Activated CD4-positive, alpha-beta T cell treated with anti-CD3 and anti-CD28 coated beads for 36 hours (primary cell): Measurements from ENCODE around the gene CNGA1. TPM values are rescaled to one million over a fixed set of nuclear protein-coding genes. Genes with fewer than 3 reads are reported as not detected.

Experiments
- ATAC-seq: fragments of 200-7000 bp; cut with Tn5 transposase; one replicate; pipeline ENCODE4 v1.10.0; 2021; ENCODE audit warnings: mild to moderate bottlenecking, moderate library complexity
- CTCF ChIA-PET: fragments of 350-600 bp; sonication (Branson Sonifier 250); formaldehyde crosslinking; loops from one replicate; lab custom pipeline; 2021; ENCODE audit warnings: antibody characterized with exemption; lab: Charles Lee
- POLR2A ChIA-PET: fragments of 350-600 bp; sonication (Branson Sonifier 250); formaldehyde crosslinking; loops from one replicate; lab custom pipeline; 2021; ENCODE audit warnings: antibody characterized with exemption, inconsistent platforms; lab: Charles Lee
- DNase-seq: peaks from one replicate; pipeline ENCODE4 v3.0.0-alpha.2; 2020
- H3K27ac Mint-ChIP-seq: one replicate; pipeline ENCODE4 v1.8.0; 2021; ENCODE audit warnings: mixed read lengths
- H3K27me3 Mint-ChIP-seq: one replicate; pipeline ENCODE4 v1.8.0; 2021; ENCODE audit warnings: mixed read lengths
- H3K36me3 Mint-ChIP-seq: one replicate; pipeline ENCODE4 v1.8.0; 2021; ENCODE audit warnings: low read depth, mixed read lengths
- H3K4me1 Mint-ChIP-seq: one replicate; pipeline ENCODE4 v1.8.0; 2021; ENCODE audit warnings: mixed read lengths
- H3K4me3 Mint-ChIP-seq: one replicate; pipeline ENCODE4 v1.8.0; 2021; ENCODE audit warnings: mild to moderate bottlenecking, moderate library complexity, mixed read lengths
- H3K9me3 Mint-ChIP-seq: one replicate; pipeline ENCODE4 v1.8.0; 2021; ENCODE audit warnings: low read depth, mixed read lengths
- intact Hi-C, 2 experiments: fragments of 100-400 bp; cut with DNase I in 1 of 2; cut with micrococcal nuclease in 1 of 2; formaldehyde crosslinking; loops; one replicate each; pipeline versions ENCODE4 v1.14.2 to v1.15.1; 2022 to 2024; cut with DNase I, micrococcal nuclease
- total RNA-seq, 2 experiments: library from RNA; stranded (reverse); gene quantifications; one replicate each; pipeline ENCODE4 v1.2.3, GENCODE V29; 2021

Gene CNGA1
- total RNA-seq, 2 experiments from 2014 or later: 0.16 to 0.30 TPM

- peaks cover 54% of the 10 kb centered on the region for H3K4me1 Mint-ChIP-seq
- H3K36me3 Mint-ChIP-seq: peaks cover 6% of the 10 kb centered on the region
- no peak overlapping the region for H3K4me3 Mint-ChIP-seq
- H3K27me3 Mint-ChIP-seq: no peaks in the 10 kb centered on the region
- no peak overlapping the region for H3K27ac Mint-ChIP-seq
- peaks cover 6% of the 10 kb centered on the region for H3K9me3 Mint-ChIP-seq
- POLR2A ChIA-PET: no interaction called here
- ATAC-seq (no peak), DNase-seq (no peak)
- intact Hi-C loops: loop anchor here in 1 of 2 experiments (1.0 kb wide), 1 partner anchor 55 kb away; no protein-coding TSS in a partner anchor
- CTCF ChIA-PET: interaction anchor here (0.6 to 8.8 kb wide), 11 partner anchors 14 to 252 kb away, joined by 3 to 105 read pairs (median 6); partner anchors contain the start of genes CNGA1 and NIPAL1
Measured at GRCh38 chr4:48032721-48033120, 16.2 kb upstream of the CNGA1 start.

- ATAC-seq: no peak
- intact Hi-C loops: no loop called here
Measured at GRCh38 chr4:48031802-48032525, 15.5 kb upstream of the CNGA1 start.

GRCh38 chr4:48030470-48030869 lies 14.0 kb upstream of the CNGA1 start:
- ChIA-PET POLR2A (no interaction called here), CTCF (interaction anchor here (4.5 to 8.8 kb wide), 2 partner anchors 12 to 57 kb away, joined by 64 to 91 read pairs; partner anchors contain the start of genes CNGA1 and NIPAL1)
- H3K36me3 Mint-ChIP-seq: peaks cover 10% of the 10 kb centered on the region
- no peaks in the 10 kb centered on the region for H3K9me3 Mint-ChIP-seq
- no peak overlapping the region for H3K27ac Mint-ChIP-seq
- peaks cover 42% of the 10 kb centered on the region for H3K4me1 Mint-ChIP-seq
- ATAC-seq (no peak), DNase-seq (no peak)
- no peaks in the 10 kb centered on the region for H3K27me3 Mint-ChIP-seq
- intact Hi-C loops: no loop called here
- H3K4me3 Mint-ChIP-seq: no peak overlapping the region

More at GRCh38 chr4:48031802-48032525, 15.5 kb upstream of the CNGA1 start:
- Mint-ChIP-seq H3K27ac (no peak overlapping the region), H3K36me3 (peaks cover 6% of the 10 kb centered on the region), H3K4me3 (no peak overlapping the region), H3K9me3 (peaks cover 5% of the 10 kb centered on the region), H3K27me3 (no peaks in the 10 kb centered on the region), H3K4me1 (peaks cover 56% of the 10 kb centered on the region)
- POLR2A ChIA-PET: no interaction called here
- no peak for DNase-seq
- CTCF ChIA-PET: interaction anchor here (0.6 to 8.8 kb wide), 10 partner anchors 14 to 253 kb away, joined by 3 to 105 read pairs (median 8); partner anchors contain the start of genes CNGA1 and NIPAL1

- H3K36me3 Mint-ChIP-seq: peaks cover 11% of the 10 kb centered on the region
- intact Hi-C loops: no loop called here
- no peak overlapping the region for H3K27ac Mint-ChIP-seq
- no peak for DNase-seq
- no peak overlapping the region for H3K4me3 Mint-ChIP-seq
- H3K9me3 Mint-ChIP-seq: no peaks in the 10 kb centered on the region
- peaks cover 2% of the 10 kb centered on the region for H3K27me3 Mint-ChIP-seq
- POLR2A ChIA-PET: no interaction called here
- peaks cover 26% of the 10 kb centered on the region for H3K4me1 Mint-ChIP-seq
- ATAC-seq: no peak
- CTCF ChIA-PET: interaction anchor here (1.2 kb wide), 1 partner anchor 12 kb away, joined by 3 read pairs; no protein-coding TSS in a partner anchor
Measured at GRCh38 chr4:48028696-48029095, 12.2 kb upstream of the CNGA1 start.

GRCh38 chr4:48027653-48028052 lies 11.2 kb upstream of the CNGA1 start:
- Mint-ChIP-seq H3K4me3 (no peak overlapping the region), H3K36me3 (peaks cover 11% of the 10 kb centered on the region), H3K9me3 (no peaks in the 10 kb centered on the region), H3K27me3 (peaks cover 5% of the 10 kb centered on the region), H3K27ac (no peak overlapping the region), H3K4me1 (peaks cover 23% of the 10 kb centered on the region)
- ATAC-seq (peak; percentile 96), DNase-seq (no peak)
- ChIA-PET POLR2A (interaction anchor here (0.6 kb wide), 1 partner anchor 9 kb away, joined by 7 read pairs; no protein-coding TSS in a partner anchor), CTCF (interaction anchor here (0.6 to 0.9 kb wide), 2 partner anchors 11 to 102 kb away, joined by 3 to 7 read pairs; partner anchors contain the start of genes CNGA1 and NIPAL1)
- intact Hi-C loops: loop anchor here in 1 of 2 experiments (1.0 kb wide), 1 partner anchor 9 kb away; no protein-coding TSS in a partner anchor

GRCh38 chr4:48025005-48025404 lies 8.5 kb upstream of the CNGA1 start:
- DNase-seq (no peak), ATAC-seq (no peak)
- Mint-ChIP-seq H3K4me3 (no peak overlapping the region), H3K27me3 (peaks cover 11% of the 10 kb centered on the region), H3K36me3 (peaks cover 11% of the 10 kb centered on the region), H3K9me3 (peaks cover 2% of the 10 kb centered on the region), H3K27ac (no peak overlapping the region), H3K4me1 (peaks cover 38% of the 10 kb centered on the region)
- CTCF ChIA-PET: interaction anchor here (4.2 kb wide), 1 partner anchor 10 kb away, joined by 26 read pairs; no protein-coding TSS in a partner anchor
- intact Hi-C loops: no loop called here
- POLR2A ChIA-PET: no interaction called here

- Mint-ChIP-seq H3K36me3 (peaks cover 11% of the 10 kb centered on the region), H3K4me1 (peaks cover 42% of the 10 kb centered on the region), H3K27me3 (peaks cover 11% of the 10 kb centered on the region), H3K9me3 (peaks cover 2% of the 10 kb centered on the region), H3K4me3 (no peak overlapping the region), H3K27ac (no peak overlapping the region)
- DNase-seq (no peak), ATAC-seq (no peak)
- CTCF ChIA-PET: interaction anchor here (4.2 kb wide), 1 partner anchor 10 kb away, joined by 26 read pairs; no protein-coding TSS in a partner anchor
- intact Hi-C loops: no loop called here
- POLR2A ChIA-PET: no interaction called here
Measured at GRCh38 chr4:48024522-48024921, 8.0 kb upstream of the CNGA1 start.

GRCh38 chr4:48022192-48022799 lies 5.8 kb upstream of the CNGA1 start:
- Mint-ChIP-seq H3K36me3 (peaks cover 11% of the 10 kb centered on the region), H3K4me1 (peaks cover 34% of the 10 kb centered on the region), H3K27me3 (peaks cover 11% of the 10 kb centered on the region), H3K9me3 (peaks cover 2% of the 10 kb centered on the region), H3K27ac (peak overlapping the region; percentile 2), H3K4me3 (no peak overlapping the region)
- no peak for DNase-seq
- intact Hi-C loops: no loop called here
- CTCF ChIA-PET: interaction anchor here (0.5 to 4.2 kb wide), 2 partner anchors 13 to 274 kb away, joined by 3 to 26 read pairs; no protein-coding TSS in a partner anchor
- POLR2A ChIA-PET: no interaction called here
- no peak for ATAC-seq

- peak; percentile 64 for ATAC-seq
- intact Hi-C loops: loop anchor here (1.0 to 2.0 kb wide), 3 partner anchors 15 to 108 kb away; no protein-coding TSS in a partner anchor
Measured at GRCh38 chr4:48021100-48021499, 4.6 kb upstream of the CNGA1 start.

GRCh38 chr4:48018112-48018511 lies 1.6 kb upstream of the CNGA1 start:
- ChIA-PET CTCF (interaction anchor here (0.8 to 5.3 kb wide), 16 partner anchors 10 to 120 kb away, joined by 3 to 64 read pairs (median 4); no protein-coding TSS in a partner anchor), POLR2A (no interaction called here)
- Mint-ChIP-seq H3K27ac (no peak overlapping the region), H3K4me3 (no peak overlapping the region), H3K4me1 (peaks cover 40% of the 10 kb centered on the region), H3K36me3 (no peaks in the 10 kb centered on the region), H3K9me3 (peaks cover 2% of the 10 kb centered on the region), H3K27me3 (peaks cover 20% of the 10 kb centered on the region)
- intact Hi-C loops: loop anchor here (5.0 kb wide), 1 partner anchor 69 kb away; no protein-coding TSS in a partner anchor
- DNase-seq (no peak), ATAC-seq (no peak)

More at GRCh38 chr4:48021100-48021499, 4.6 kb upstream of the CNGA1 start:
- peaks cover 2% of the 10 kb centered on the region for H3K9me3 Mint-ChIP-seq
- peaks cover 7% of the 10 kb centered on the region for H3K36me3 Mint-ChIP-seq
- H3K4me3 Mint-ChIP-seq: no peak overlapping the region
- H3K27me3 Mint-ChIP-seq: peaks cover 12% of the 10 kb centered on the region
- no peak overlapping the region for H3K27ac Mint-ChIP-seq
- peaks cover 35% of the 10 kb centered on the region for H3K4me1 Mint-ChIP-seq
- no peak for DNase-seq
- CTCF ChIA-PET: no interaction called here
- POLR2A ChIA-PET: no interaction called here

GRCh38 chr4:48017108-48017571 lies 659 bp upstream of the CNGA1 start:
- ATAC-seq: peak; percentile 42
- Mint-ChIP-seq H3K36me3 (no peaks in the 10 kb centered on the region), H3K4me1 (peaks cover 37% of the 10 kb centered on the region), H3K27me3 (peaks cover 19% of the 10 kb centered on the region), H3K9me3 (peaks cover 2% of the 10 kb centered on the region), H3K4me3 (peak overlapping the region; percentile 76), H3K27ac (peak overlapping the region; percentile 42)
- DNase-seq: peak; percentile 77
- ChIA-PET CTCF (interaction anchor here (0.9 to 5.3 kb wide), 5 partner anchors 16 to 92 kb away, joined by 3 to 64 read pairs (median 9); no protein-coding TSS in a partner anchor), POLR2A (no interaction called here)
- intact Hi-C loops: loop anchor here (1.0 to 5.0 kb wide), 4 partner anchors 19 to 324 kb away; partner anchors contain the start of genes SLAIN2 (in 1 of the 2) and TEC (in 1 of the 2)
